IgD-negative memory B cell (primary cell): ENCODE measurements around the gene ARPC1A. TPM values are rescaled to one million over a fixed set of nuclear protein-coding genes. Genes with fewer than 3 reads are reported as not detected.
"Not testable (repeated sequence)": the region's sequence is repeated elsewhere in the genome, so short reads cannot be mapped to it uniquely, and the experiment has no call there.

Experiments used
- H3K27ac Mint-ChIP-seq, 3 donors: one replicate each; pipeline ENCODE4 v1.8.0; 2020 to 2022; ENCODE audit warnings: mild to moderate bottlenecking in 3 of 3, mixed read lengths in 3 of 3, moderate library complexity in 1 of 3
- H3K27me3 Mint-ChIP-seq: one replicate; pipeline ENCODE4 v1.8.0; 2021; ENCODE audit warnings: mixed read lengths
- H3K36me3 Mint-ChIP-seq: one replicate; pipeline ENCODE4 v1.8.0; 2020; ENCODE audit warnings: mild to moderate bottlenecking, mixed read lengths
- H3K4me1 Mint-ChIP-seq, 3 donors: one replicate each; pipeline ENCODE4 v1.8.0; 2020 to 2022; ENCODE audit warnings: mixed read lengths in 3 of 3, mild to moderate bottlenecking in 1 of 3
- H3K4me3 Mint-ChIP-seq, 4 donors: one replicate each; pipeline ENCODE4 v1.8.0; 2020 to 2022; ENCODE audit warnings: mild to moderate bottlenecking in 4 of 4, mixed read lengths in 4 of 4, moderate library complexity in 3 of 4
- H3K9me3 Mint-ChIP-seq, 3 donors: one replicate each; pipeline ENCODE4 v1.8.0; 2020 to 2021; ENCODE audit warnings: mixed read lengths in 3 of 3, mild to moderate bottlenecking in 1 of 3
- polyA plus RNA-seq: library from polyadenylated mRNA; unstranded; fragments of 300-500 nt; fragmentation: Illumina TruSeq; gene quantifications from one replicate; pipeline ENCODE4 v1.2.3, GENCODE V29; 2021

ARPC1A gene
- polyA plus RNA-seq, 1 donor from 2014 or later = 81.5 TPM

GRCh38 chr7:99384523-99384922 lies 58.8 kb downstream of the ARPC1A start:
- no peaks in the 10 kb centered on the region for H3K9me3 Mint-ChIP-seq
- H3K27ac Mint-ChIP-seq = peak overlapping the region in 2 of 3 donors; percentile 19 to 78
- H3K4me1 Mint-ChIP-seq = peaks cover 16 to 24% (median 17%) of the 10 kb centered on the region in 3 donors
- H3K36me3 Mint-ChIP-seq = peaks cover 4% of the 10 kb centered on the region
- H3K4me3 Mint-ChIP-seq = peak overlapping the region in 2 of 4 donors; percentile 12 to 20
- no peaks in the 10 kb centered on the region for H3K27me3 Mint-ChIP-seq

GRCh38 chr7:99385564-99385963 lies 59.9 kb downstream of the ARPC1A start:
- Mint-ChIP-seq H3K9me3 (no peaks in the 10 kb centered on the region), H3K27me3 (no peaks in the 10 kb centered on the region), H3K36me3 (peaks cover 2% of the 10 kb centered on the region), H3K27ac (peak overlapping the region in 2 of 3 donors; percentile 23 to 57), H3K4me3 (no peak overlapping the region), H3K4me1 (peaks cover 9 to 15% (median 10%) of the 10 kb centered on the region in 3 donors)

- Mint-ChIP-seq H3K4me1 (peaks cover 2 to 8% (median 5%) of the 10 kb centered on the region in 3 donors), H3K4me3 (peak overlapping the region in 2 of 4 donors; percentile 33 to 72), H3K27me3 (no peaks in the 10 kb centered on the region), H3K36me3 (peaks cover 2% of the 10 kb centered on the region), H3K9me3 (no peaks in the 10 kb centered on the region), H3K27ac (peak overlapping the region in 1 of 3 donors; percentile 86)
These were observed 61.0 kb downstream of the ARPC1A start for GRCh38 chr7:99386584-99387238.

- not testable (repeated sequence) for H3K27me3 Mint-ChIP-seq, H3K9me3 Mint-ChIP-seq, H3K36me3 Mint-ChIP-seq, H3K4me1 Mint-ChIP-seq
- Mint-ChIP-seq H3K27ac (peak overlapping the region in 1 of 3 donors; percentile 86), H3K4me3 (peak overlapping the region in 1 of 4 donors; percentile 72)
These were observed 61.5 kb downstream of the ARPC1A start for GRCh38 chr7:99387239-99387635.

- H3K27ac Mint-ChIP-seq = no peak overlapping the region
- peaks cover 5 to 9% (median 8%) of the 10 kb centered on the region in 3 donors for H3K4me1 Mint-ChIP-seq
- peaks cover 3% of the 10 kb centered on the region for H3K36me3 Mint-ChIP-seq
- no peak overlapping the region for H3K4me3 Mint-ChIP-seq
- H3K9me3 Mint-ChIP-seq = no peaks in the 10 kb centered on the region
- H3K27me3 Mint-ChIP-seq = no peaks in the 10 kb centered on the region
These were observed 62.2 kb downstream of the ARPC1A start for GRCh38 chr7:99387912-99388311.

- Mint-ChIP-seq H3K9me3 (no peaks in the 10 kb centered on the region), H3K27ac (no peak overlapping the region), H3K36me3 (peaks cover 3% of the 10 kb centered on the region), H3K27me3 (no peaks in the 10 kb centered on the region), H3K4me3 (no peak overlapping the region), H3K4me1 (peaks cover 7 to 11% (median 9%) of the 10 kb centered on the region in 3 donors)
These were observed 64.1 kb downstream of the ARPC1A start for GRCh38 chr7:99389772-99390171.

GRCh38 chr7:99390941-99391602 lies 65.4 kb downstream of the ARPC1A start:
- Mint-ChIP-seq H3K27me3 (no peaks in the 10 kb centered on the region), H3K4me1 (peaks cover 7 to 9% (median 9%) of the 10 kb centered on the region in 3 donors), H3K9me3 (no peaks in the 10 kb centered on the region), H3K36me3 (peaks cover 3% of the 10 kb centered on the region), H3K27ac (peak overlapping the region in 1 of 3 donors; percentile 69), H3K4me3 (peak overlapping the region in 1 of 4 donors; percentile 17)

- Mint-ChIP-seq H3K36me3 (peaks cover 3% of the 10 kb centered on the region), H3K9me3 (no peaks in the 10 kb centered on the region), H3K4me3 (peak overlapping the region; percentile 80 to 92 (median 85)), H3K4me1 (peaks cover 7 to 9% (median 9%) of the 10 kb centered on the region in 3 donors), H3K27me3 (no peaks in the 10 kb centered on the region), H3K27ac (peak overlapping the region; percentile 90 to 96 (median 93))
These were observed 66.3 kb downstream of the ARPC1A start for GRCh38 chr7:99392046-99392445.

GRCh38 chr7:99392659-99393354 lies 67.1 kb downstream of the ARPC1A start:
- H3K4me3 Mint-ChIP-seq = peak overlapping the region; percentile 80 to 95 (median 90)
- peak overlapping the region; percentile 90 to 96 (median 93) for H3K27ac Mint-ChIP-seq
- H3K9me3 Mint-ChIP-seq = no peaks in the 10 kb centered on the region
- peaks cover 3% of the 10 kb centered on the region for H3K36me3 Mint-ChIP-seq
- H3K27me3 Mint-ChIP-seq = no peaks in the 10 kb centered on the region
- H3K4me1 Mint-ChIP-seq = peaks cover 9 to 10% (median 9%) of the 10 kb centered on the region in 3 donors

GRCh38 chr7:99393355-99394187 lies 67.9 kb downstream of the ARPC1A start:
- H3K36me3 Mint-ChIP-seq = peaks cover 1% of the 10 kb centered on the region
- H3K27me3 Mint-ChIP-seq = no peaks in the 10 kb centered on the region
- H3K4me1 Mint-ChIP-seq = peaks cover 9 to 13% (median 13%) of the 10 kb centered on the region in 3 donors
- H3K4me3 Mint-ChIP-seq = peak overlapping the region; percentile 80 to 95 (median 90)
- peak overlapping the region; percentile 90 to 96 (median 93) for H3K27ac Mint-ChIP-seq
- H3K9me3 Mint-ChIP-seq = no peaks in the 10 kb centered on the region

- H3K36me3 Mint-ChIP-seq = peaks cover 1% of the 10 kb centered on the region
- H3K27ac Mint-ChIP-seq = peak overlapping the region in 1 of 3 donors; percentile 32
- peak overlapping the region in 2 of 4 donors; percentile 44 to 63 for H3K4me3 Mint-ChIP-seq
- H3K4me1 Mint-ChIP-seq = peaks cover 9 to 16% (median 13%) of the 10 kb centered on the region in 3 donors
- H3K27me3 Mint-ChIP-seq = no peaks in the 10 kb centered on the region
- no peaks in the 10 kb centered on the region for H3K9me3 Mint-ChIP-seq
These were observed 68.4 kb downstream of the ARPC1A start for GRCh38 chr7:99394188-99394502.

GRCh38 chr7:99395616-99396327 lies 70.1 kb downstream of the ARPC1A start:
- Mint-ChIP-seq H3K9me3 (no peaks in the 10 kb centered on the region), H3K4me3 (no peak overlapping the region), H3K27ac (peak overlapping the region in 1 of 3 donors; percentile 32), H3K4me1 (peaks cover 12 to 16% (median 13%) of the 10 kb centered on the region in 3 donors), H3K27me3 (no peaks in the 10 kb centered on the region), H3K36me3 (peaks cover 1% of the 10 kb centered on the region)

GRCh38 chr7:99396418-99397296 lies 71.0 kb downstream of the ARPC1A start:
- Mint-ChIP-seq H3K36me3 (peaks cover 1% of the 10 kb centered on the region), H3K9me3 (no peaks in the 10 kb centered on the region), H3K4me1 (peaks cover 12 to 19% (median 13%) of the 10 kb centered on the region in 3 donors), H3K4me3 (peak overlapping the region in 1 of 4 donors; percentile 40), H3K27ac (peak overlapping the region in 2 of 3 donors; percentile 67 to 91), H3K27me3 (no peaks in the 10 kb centered on the region)
